ENCODE data around the gene RBSN. TPM values are rescaled to one million over a fixed set of nuclear protein-coding genes. Genes with fewer than 3 reads are reported as not detected.

RBSN gene
- total RNA-seq, 4 donors from 2014 or later: 26.8 to 42.6 (median 28.6) TPM

GRCh38 chr3:15052335-15053242, 46.4 kb downstream of the RBSN start:
- Histone ChIP-seq H3K9me3 (no peaks in the 10 kb centered on the region), H3K4me1 (no peaks in the 10 kb centered on the region), H3K27ac (no peak overlapping the region), H3K27me3 (no peaks in the 10 kb centered on the region), H3K4me3 (no peak overlapping the region), H3K36me3 (peaks cover 0 to 66% of the 10 kb centered on the region in 2 donors)
- no peak for TF ChIP-seq POLR2A (IDR thresholded peaks at IDR 0.05)
- no peak for TF ChIP-seq CTCF (IDR thresholded peaks at IDR 0.05 in 4 of 5, conservative IDR thresholded peaks at IDR 0.05 in 1 of 5)
- intact Hi-C loops (cut with DNase I; ENCODE audit: low total_unique reads): no loop called here
- no peak for ATAC-seq
- no peak for DNase-seq
- in situ Hi-C loops (cut with MboI; ENCODE audit: low sequenced_read_pairs in 4 of 4): loop anchor here in 3 of 4 donors (25.0 kb wide), 3 partner anchors 115 to 915 kb away; partner anchors contain the start of genes CCDC174 (in 2 of the 3), NR2C2 (in 2 of the 3) and TMEM43 (in 1 of the 3)

GRCh38 chr3:15051531-15051930, 47.4 kb downstream of the RBSN start:
- peaks cover 0 to 71% of the 10 kb centered on the region in 2 donors for H3K36me3 ChIP-seq
- DNase-seq: peak in 1 of 2 donors; percentile 54
- no peaks in the 10 kb centered on the region for H3K9me3 ChIP-seq
- in situ Hi-C loops (cut with MboI; ENCODE audit: low sequenced_read_pairs in 4 of 4): loop anchor here in 3 of 4 donors (25.0 kb wide), 3 partner anchors 114 to 914 kb away; partner anchors contain the start of genes CCDC174 (in 2 of the 3), NR2C2 (in 2 of the 3) and TMEM43 (in 1 of the 3)
- peak overlapping the region in 1 of 4 donors; percentile 36 for H3K27ac ChIP-seq
- H3K27me3 ChIP-seq: no peaks in the 10 kb centered on the region
- no peaks in the 10 kb centered on the region for H3K4me1 ChIP-seq
- intact Hi-C loops (cut with DNase I; ENCODE audit: low total_unique reads): no loop called here
- ATAC-seq: peak; percentile 35 to 88
- TF ChIP-seq POLR2A (IDR thresholded peaks at IDR 0.05): no peak
- peak in 4 of 5 experiments; percentile 28 to 46 (median 35) for TF ChIP-seq CTCF (IDR thresholded peaks at IDR 0.05 in 4 of 5, conservative IDR thresholded peaks at IDR 0.05 in 1 of 5)
- H3K4me3 ChIP-seq: no peak overlapping the region

- no peak for ATAC-seq
- in situ Hi-C loops (cut with MboI; ENCODE audit: low sequenced_read_pairs in 4 of 4) (loop anchor here in 3 of 4 donors (25.0 kb wide), 3 partner anchors 113 to 913 kb away; partner anchors contain the start of genes CCDC174 (in 2 of the 3), NR2C2 (in 2 of the 3) and TMEM43 (in 1 of the 3)), intact Hi-C loops (cut with DNase I; ENCODE audit: low total_unique reads) (no loop called here)
- Histone ChIP-seq H3K27me3 (no peaks in the 10 kb centered on the region), H3K4me3 (no peak overlapping the region), H3K4me1 (no peaks in the 10 kb centered on the region), H3K27ac (peak overlapping the region in 1 of 4 donors; percentile 33), H3K9me3 (no peaks in the 10 kb centered on the region), H3K36me3 (peaks cover 0 to 75% of the 10 kb centered on the region in 2 donors)
- no peak for TF ChIP-seq POLR2A (IDR thresholded peaks at IDR 0.05)
- no peak for TF ChIP-seq CTCF (IDR thresholded peaks at IDR 0.05 in 4 of 5, conservative IDR thresholded peaks at IDR 0.05 in 1 of 5)
- no peak for DNase-seq
Observed at GRCh38 chr3:15050405-15051092, 48.4 kb downstream of the RBSN start.

- Histone ChIP-seq H3K27me3 (no peaks in the 10 kb centered on the region), H3K27ac (no peak overlapping the region), H3K4me3 (no peak overlapping the region), H3K36me3 (peaks cover 0 to 83% of the 10 kb centered on the region in 2 donors), H3K4me1 (no peaks in the 10 kb centered on the region), H3K9me3 (no peaks in the 10 kb centered on the region)
- in situ Hi-C loops (cut with MboI; ENCODE audit: low sequenced_read_pairs in 4 of 4) (loop anchor here in 1 of 4 donors (25.0 kb wide), 1 partner anchor 387 kb away; the partner anchor contains the start of gene CCDC174), intact Hi-C loops (cut with DNase I; ENCODE audit: low total_unique reads) (no loop called here)
- TF ChIP-seq POLR2A (IDR thresholded peaks at IDR 0.05): no peak
- no peak for TF ChIP-seq CTCF (IDR thresholded peaks at IDR 0.05 in 4 of 5, conservative IDR thresholded peaks at IDR 0.05 in 1 of 5)
- ATAC-seq (no peak), DNase-seq (no peak)
Observed at GRCh38 chr3:15049584-15049983, 49.4 kb downstream of the RBSN start.
